GM19035 (cell line): ENCODE data around the gene SOX15.
"Not testable (repeated sequence)": the region's sequence is repeated elsewhere in the genome, so short reads cannot be mapped to it uniquely, and the experiment has no call there.

Experiments
- ATAC-seq: cut with Tn5 transposase; IDR thresholded peaks from one replicate; pipeline ENCODE4 v1.9.1; 2021; ENCODE audit not compliant: unreplicated experiment

SOX15 gene

DNA sequence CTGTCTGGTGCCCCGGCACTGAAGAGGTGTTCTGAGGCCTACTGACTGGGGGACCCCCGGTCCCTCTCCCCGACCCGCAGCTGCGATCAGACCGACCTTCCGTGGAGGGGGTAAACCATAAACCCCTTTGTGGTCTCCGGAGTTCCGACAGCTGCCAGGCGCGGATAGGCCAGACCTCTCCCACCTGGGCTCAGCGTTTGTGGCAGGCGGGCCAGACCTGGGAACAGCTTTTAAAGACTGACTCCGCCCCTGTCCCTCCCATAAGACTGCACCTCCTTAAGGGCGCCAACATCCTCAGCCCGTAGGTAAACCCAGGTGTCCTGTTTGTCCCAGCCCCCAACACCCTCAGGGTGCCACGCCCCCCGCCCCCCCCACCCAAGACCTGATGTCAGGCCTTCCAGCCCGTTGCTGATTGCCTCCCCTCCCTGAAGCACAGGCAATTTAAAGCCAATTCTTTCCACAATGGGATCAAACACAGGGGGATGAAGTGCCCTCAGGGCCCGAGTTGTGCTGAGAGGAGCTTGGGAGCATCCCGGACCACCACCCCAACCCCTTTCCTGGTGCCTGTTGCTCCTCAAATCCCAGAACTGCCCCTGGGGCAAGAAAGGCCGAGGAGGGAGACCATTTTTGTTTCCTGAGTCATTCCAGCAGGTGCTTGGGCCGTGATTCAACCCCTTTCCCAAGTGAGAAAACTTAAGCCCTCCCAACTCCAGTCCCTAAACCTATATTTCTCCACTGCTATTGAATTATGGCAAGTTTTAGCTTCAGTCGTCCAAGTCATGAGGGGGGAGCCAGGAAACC lies at the start of gene SOX15:
SOX15 (minus strand) TSS at position 204 of the 801 bp plus-strand sequence. CDS start 418 bp downstream, outside the sequence.
- ATAC-seq, result no peak

GRCh38 chr17:7636163-7636562 lies 46.3 kb upstream of the SOX15 start:
- ATAC-seq, result no peak

GRCh38 chr17:7634384-7634783 lies 44.5 kb upstream of the SOX15 start:
- no peak for ATAC-seq

DNA sequence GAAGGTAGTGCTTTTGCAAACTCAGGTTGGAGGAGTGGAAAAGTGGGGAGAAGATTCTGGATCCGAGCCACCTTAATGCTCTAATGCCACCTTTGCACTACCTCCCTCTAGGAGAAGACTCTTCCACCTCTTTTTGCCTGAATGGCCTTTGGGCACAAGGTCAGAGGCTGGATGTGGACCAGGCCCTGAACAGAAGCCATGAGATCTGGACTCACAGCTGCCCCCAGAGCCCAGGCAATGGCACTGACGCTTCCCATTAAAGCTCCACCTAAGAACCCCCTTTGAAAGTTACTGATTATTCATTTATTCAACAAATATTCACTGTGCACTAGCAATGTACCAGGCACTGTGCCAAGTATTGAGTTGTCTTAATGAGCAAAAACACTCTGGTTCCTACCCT lies 43.2 kb upstream of the SOX15 start:
- ATAC-seq, result no peak

DNA sequence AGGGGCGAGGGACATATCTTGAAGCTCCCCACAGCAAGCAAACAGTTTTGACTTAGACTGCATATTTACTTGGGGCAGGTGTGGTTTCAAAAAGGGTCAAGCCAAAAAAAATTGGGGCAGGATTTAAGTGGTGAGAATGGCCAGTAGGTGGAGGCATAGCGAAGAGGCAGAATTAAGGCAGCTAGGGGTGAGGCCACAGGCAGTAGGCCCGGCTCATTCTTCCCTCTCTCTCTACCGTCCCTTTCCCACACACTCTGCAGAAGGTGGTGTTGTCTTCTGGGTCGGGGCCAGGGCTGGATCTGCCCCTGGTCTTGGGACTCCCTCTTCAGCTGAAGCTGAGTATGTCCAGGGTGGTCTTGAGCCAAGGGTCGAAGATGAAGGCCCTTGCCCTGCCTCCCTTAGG lies 42.6 kb upstream of the SOX15 start:
- ATAC-seq, result no peak

DNA sequence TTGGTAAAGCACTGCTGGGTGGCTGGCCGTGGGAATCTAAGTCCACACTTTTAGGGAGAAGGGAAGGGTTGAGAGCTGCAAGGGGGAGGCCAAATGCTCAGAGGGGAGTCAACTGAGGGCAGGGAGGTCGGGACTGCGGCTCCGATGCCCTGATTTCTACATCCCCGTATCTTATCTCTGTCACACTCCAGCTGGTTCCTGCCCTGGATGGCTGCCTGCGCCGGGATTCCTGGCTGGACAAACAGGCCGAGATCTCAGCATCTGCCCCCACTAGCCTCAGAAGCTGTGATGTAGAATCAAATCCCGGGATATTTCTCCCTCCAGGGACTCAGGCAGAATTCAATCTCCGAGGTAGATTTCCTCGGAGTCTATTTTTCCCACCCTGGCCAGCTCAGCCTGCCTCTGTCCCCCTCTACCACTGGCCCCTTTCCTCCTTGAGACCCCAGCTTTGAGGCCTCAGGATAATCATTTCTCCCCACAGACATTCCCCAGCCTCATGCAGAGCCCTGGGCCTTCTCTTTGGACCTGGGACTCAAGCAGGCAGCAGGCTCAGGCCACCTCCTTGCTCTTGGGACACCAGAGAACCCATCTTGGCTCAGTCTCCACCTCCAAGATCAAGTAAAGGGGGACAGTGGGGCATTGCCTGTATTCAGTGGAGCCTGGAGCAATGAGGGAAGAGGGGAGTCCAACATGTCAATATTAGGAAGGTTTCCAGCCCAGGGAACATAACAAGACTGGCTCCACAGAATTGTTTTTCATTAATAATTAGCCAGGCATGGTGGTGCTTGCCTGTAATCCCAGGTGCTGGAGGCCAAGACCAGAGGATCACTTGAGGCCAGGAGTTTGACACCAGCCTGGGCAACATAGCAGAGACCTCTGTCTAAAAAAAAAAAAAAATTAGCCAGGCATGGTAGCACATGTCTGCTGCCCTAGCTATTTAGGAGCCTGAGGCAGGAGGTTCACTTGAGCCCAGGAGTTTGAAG lies 41.8 kb upstream of the SOX15 start:
- ATAC-seq, result no peak

- no peak for ATAC-seq
These were observed 40.2 kb upstream of the SOX15 start, which contains the start of gene SHBG for GRCh38 chr17:7629939-7630571. Gene SHBG (plus strand): TSS chr17:7630135. CDS start chr17:7630173, 38 bp downstream.

DNA sequence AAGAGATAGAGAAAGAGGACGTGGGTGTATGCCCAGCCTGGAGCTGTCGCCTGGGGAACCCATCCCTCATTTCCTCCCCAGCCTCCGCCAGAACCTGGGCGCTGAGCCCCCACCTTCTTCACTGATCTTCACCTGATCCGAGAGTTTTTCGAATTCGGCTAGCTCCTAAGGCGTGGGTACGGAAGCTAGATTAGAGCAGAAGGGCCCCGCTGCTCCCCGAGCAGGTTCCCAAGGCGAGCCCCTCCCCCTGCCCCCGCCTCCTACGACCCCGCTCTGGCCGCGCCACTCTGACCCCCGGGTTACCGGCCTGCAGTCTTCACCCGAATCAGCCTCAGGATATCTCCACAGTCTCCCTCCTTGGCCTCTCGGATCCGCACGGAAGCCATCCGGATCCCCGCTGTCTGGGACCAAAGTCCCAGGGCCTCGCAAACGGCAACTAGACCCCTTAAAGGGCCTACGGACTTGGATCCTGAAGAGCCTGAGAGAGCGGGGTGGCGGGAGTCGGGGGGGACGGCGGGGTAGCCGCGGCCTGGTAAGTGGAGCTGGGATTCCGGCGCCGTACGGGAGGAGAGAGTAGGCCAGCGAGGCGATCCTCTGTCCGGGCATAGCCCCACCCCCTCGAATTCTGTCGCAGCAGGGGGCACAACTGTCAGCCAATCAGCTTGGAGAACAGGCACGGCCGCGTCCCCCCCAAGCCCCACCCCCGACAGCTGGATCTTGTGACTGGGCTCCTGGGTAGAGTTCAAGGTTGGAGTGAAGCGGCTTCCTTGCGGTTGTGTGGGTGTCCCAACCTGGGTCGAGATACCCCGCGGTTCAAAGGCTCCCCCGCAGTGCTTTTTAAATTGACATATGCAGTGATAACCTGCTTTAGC lies 37.6 kb upstream of the SOX15 start, which contains the start of gene SAT2:
SAT2 (minus strand) TSS at position 572 of the 872 bp plus-strand sequence; CDS start at position 386, 186 bp downstream.
- ATAC-seq, result peak; percentile 86

DNA sequence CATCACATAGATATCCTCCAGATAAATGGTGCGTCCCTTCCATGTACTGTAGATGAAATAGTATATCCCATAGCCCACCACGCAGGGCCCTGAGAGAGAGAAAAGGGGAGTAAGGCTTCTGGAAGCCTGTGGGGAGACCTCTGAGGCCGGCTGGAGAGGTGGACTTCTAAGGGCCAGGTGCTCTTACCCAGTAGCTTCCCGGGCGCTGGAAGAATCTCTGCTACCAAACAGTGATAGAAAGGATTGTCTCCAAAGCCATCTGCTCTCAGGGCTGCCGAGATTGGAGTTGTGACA lies 37.0 kb upstream of the SOX15 start:
- peak; percentile 5 for ATAC-seq

- ATAC-seq, result no peak
These were observed 36.4 kb upstream of the SOX15 start for GRCh38 chr17:7626307-7626706.

- ATAC-seq, result not testable (repeated sequence)
These were observed 35.9 kb upstream of the SOX15 start for GRCh38 chr17:7625749-7626148.

DNA sequence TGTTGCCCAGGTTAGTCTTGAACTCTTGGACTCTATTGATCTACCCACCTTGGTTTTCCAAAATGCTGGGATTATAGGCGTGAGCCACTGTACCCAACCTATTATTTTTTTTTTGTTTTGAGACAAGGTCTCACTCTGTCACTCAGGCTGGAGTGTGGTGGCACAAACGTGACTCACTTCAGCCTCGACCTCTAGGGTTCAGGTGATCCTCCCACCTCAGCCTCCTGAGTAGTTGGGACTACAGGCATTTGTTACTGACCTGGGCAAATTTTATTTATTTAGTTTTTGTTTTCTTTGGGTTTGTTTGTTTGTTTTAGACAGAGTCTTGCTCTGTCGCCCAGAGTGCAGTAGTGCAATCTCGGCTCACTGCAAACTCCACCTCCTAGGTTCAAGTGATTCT lies 33.8 kb upstream of the SOX15 start:
- no peak for ATAC-seq

- no peak for ATAC-seq
These were observed 30.9 kb upstream of the SOX15 start for GRCh38 chr17:7620835-7621234.

GRCh38 chr17:7618608-7619007 lies 28.7 kb upstream of the SOX15 start:
- no peak for ATAC-seq

GRCh38 chr17:7615265-7615747 lies 25.4 kb upstream of the SOX15 start:
- no peak for ATAC-seq

DNA sequence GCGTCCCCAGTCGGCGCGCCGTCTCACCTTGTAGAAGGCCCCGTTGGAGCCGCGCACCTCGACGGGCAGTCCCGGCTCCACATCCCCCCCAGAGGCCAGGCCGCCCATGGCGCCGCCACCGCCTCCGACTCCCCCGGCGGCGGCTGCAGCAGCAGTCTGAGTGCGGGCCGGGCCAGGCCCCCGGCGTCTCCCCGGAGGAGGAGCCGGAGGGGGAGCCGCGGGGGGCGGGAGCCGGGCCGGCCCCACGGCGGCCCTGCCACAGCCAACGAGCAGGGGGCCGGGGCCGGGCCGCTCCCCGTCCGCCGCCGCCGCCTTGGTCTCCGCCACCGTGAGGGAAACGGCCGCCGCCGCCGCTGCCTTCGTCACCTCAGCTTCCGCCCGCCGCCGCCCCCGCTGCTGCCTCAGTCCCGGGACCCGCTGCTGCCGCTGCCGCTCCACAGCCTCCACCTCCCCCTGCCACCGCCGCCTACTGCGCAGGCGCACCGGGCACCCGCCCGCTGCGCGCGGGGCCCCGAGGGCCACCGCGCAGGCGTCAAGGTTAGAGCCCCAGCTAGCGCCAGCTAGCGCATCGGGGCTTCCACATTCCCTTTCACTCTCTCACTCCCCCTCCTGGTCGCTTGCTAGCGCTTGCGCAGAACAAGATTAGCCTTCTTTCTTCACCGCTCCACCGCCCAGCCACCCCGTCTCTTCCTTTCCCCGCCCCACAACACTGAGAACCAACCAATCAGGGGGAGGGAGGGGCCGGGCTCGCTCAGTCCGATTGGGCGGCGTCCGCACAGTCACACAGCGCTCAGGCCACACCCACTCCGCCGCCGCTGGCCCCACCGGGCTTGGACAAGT lies 24.8 kb upstream of the SOX15 start, which contains the start of gene FXR2:
FXR2 (minus strand) TSS at position 473 of the 840 bp plus-strand sequence; CDS start at position 108, 365 bp downstream.
- peak; percentile 85 for ATAC-seq

DNA sequence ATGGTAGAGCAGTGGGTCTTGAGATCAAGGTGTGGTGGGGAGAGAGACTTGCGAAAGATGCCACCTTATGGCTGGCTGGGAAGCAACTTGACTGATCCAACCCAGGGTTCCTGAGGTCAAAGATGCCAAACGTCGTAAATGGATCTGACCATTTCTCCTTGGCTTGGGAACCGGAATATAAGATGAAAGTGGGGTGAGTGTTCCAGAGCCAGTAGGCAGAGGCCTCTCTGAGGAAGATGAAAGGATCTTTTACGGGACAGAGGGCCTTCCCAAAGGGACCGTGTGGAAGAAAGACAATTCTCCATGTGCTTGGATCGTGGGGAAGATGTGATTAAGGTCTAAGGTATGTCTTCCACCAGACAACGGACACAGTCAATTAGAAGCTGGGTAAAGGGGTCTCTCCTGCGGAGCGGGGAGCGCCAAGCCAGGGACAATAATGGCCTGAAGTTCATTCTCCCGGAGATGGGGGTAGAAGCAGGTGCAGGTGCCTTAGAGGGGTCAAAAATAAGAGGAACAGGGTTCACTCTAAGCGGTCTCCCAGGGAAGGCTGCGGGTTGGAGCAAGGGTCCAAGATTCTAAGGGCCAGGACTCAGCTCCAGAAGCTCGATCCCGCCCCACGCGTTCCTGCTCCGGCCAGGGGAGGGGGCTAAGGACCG lies 24.0 kb upstream of the SOX15 start:
- no peak for ATAC-seq

DNA sequence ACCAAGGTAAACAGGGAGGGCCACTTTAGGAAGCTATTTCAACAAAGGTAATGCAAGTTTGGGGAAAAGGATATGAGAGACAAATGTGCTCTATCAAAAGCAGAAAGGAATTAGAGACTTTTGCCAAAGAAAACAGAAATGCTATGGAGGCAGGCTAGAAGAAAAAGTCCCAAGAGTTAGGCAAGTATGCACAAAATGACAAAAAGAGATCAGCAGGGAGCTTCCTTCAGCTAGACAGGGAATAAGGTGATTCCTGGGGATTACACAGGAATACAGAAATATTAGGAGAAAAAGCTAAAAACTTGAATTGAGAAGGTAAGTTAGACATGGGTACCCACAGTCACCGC lies 22.4 kb upstream of the SOX15 start:
- ATAC-seq, result no peak
